Esophagus muscularis mucosa (tissue), 4 donors: ENCODE data around the gene SYNJ2. TPM values are rescaled to one million over a fixed set of nuclear protein-coding genes. Genes with fewer than 3 reads are reported as not detected.

Experiments used
- DNase-seq: peaks from one replicate; pipeline ENCODE4 v3.0.0-alpha.2; 2017; ENCODE audit errors: extremely low spot score
- H3K27ac ChIP-seq, 4 donors: fragments of 200-600 bp; sonication (generic); replicated peaks in 1 of 4; 1 replicate in 3 of 4; 2 replicates in 1 of 4; pipeline ENCODE4 v1.5.1; 2016 to 2019; ENCODE audit warnings: mild to moderate bottlenecking in 1 of 4
- H3K27me3 ChIP-seq, 4 donors: fragments of 200-600 bp; sonication (generic); one replicate each; pipeline versions ENCODE4 v1.5.1 to v1.6.0; 2016 to 2019
- H3K36me3 ChIP-seq, 4 donors: fragments of 200-600 bp; sonication (generic); one replicate each; pipeline ENCODE4 v1.5.1; 2016 to 2019
- H3K4me1 ChIP-seq, 4 donors: fragments of 200-600 bp; sonication (generic); one replicate each; pipeline ENCODE4 v1.5.1; 2016 to 2019
- H3K4me3 ChIP-seq, 4 donors: fragments of 200-600 bp; sonication (generic); 1 replicate in 2 of 4; 2 replicates in 2 of 4; pipeline ENCODE4 v1.5.1; 2016 to 2019; ENCODE audit warnings: mild to moderate bottlenecking in 4 of 4, moderate library complexity in 1 of 4
- H3K9me3 ChIP-seq, 4 donors: fragments of 200-600 bp; sonication (generic); 1 replicate in 3 of 4; 2 replicates in 1 of 4; pipeline ENCODE4 v1.5.1; 2016 to 2019
- CTCF ChIP-seq, 3 experiments: fragments of 200-600 bp in 2 of 3; fragments of 450-650 bp in 1 of 3; sonication (generic) in 2 of 3; IDR thresholded peaks; one replicate each; pipeline ENCODE4 v1.5.1; 2017 to 2019; ENCODE audit warnings: antibody characterized with exemption in 3 of 3, mild to moderate bottlenecking in 2 of 3, moderate library complexity in 1 of 3
- EP300 ChIP-seq: sonication (generic); formaldehyde crosslinking; IDR thresholded peaks from one replicate; pipeline ENCODE4 v1.6.1; 2017; ENCODE audit warnings: antibody characterized with exemption
- POLR2A ChIP-seq: fragments of 450-650 bp; IDR thresholded peaks from one replicate; pipeline ENCODE4 v1.6.1; 2017; ENCODE audit warnings: antibody characterized with exemption, moderate library complexity, mild to moderate bottlenecking, low read depth
- POLR2AphosphoS5 ChIP-seq, 2 donors: sonication (generic); formaldehyde crosslinking; IDR thresholded peaks; one replicate each; pipeline ENCODE4 v1.6.1; 2017; ENCODE audit warnings: antibody characterized with exemption in 2 of 2
- WGBS: methylation state at CpG from one replicate; pipeline ENCODE4 v1.1.5; 2018; 5-methylcytosine and 5-hydroxymethylcytosine counted together
- intact Hi-C: fragments of 100-400 bp; cut with DNase I; formaldehyde crosslinking; loops from one replicate; pipeline ENCODE4 v1.15.1; 2023
- total RNA-seq, 4 donors: library from RNA; depleted of rRNA; stranded (reverse); fragments of >200 nt; gene quantifications; one replicate each; pipeline versions ENCODE4 v1.1.0 to v1.2.1, GENCODE V29; 2016

The SYNJ2 gene
- total RNA-seq, 4 donors from 2014 or later, result 17.0 to 25.3 (median 25.1) TPM

- intact Hi-C loops, result no loop called here
- DNase-seq, result no peak
- H3K9me3 ChIP-seq, result no peaks in the 10 kb centered on the region
- TF ChIP-seq EP300, result no peak
- TF ChIP-seq CTCF (IDR thresholded peaks at IDR 0.05), result peak; percentile 31 to 47 (median 40)
- TF ChIP-seq POLR2A, result no peak
- TF ChIP-seq POLR2AphosphoS5 (IDR thresholded peaks at IDR 0.05), result peak; percentile 13 to 31
- WGBS, result 46% methylated on average over 17 of the region's 17 CpGs
- peaks cover 11 to 57% (median 52%) of the 10 kb centered on the region in 4 donors for H3K4me1 ChIP-seq
- H3K36me3 ChIP-seq, result no peaks in the 10 kb centered on the region
- H3K4me3 ChIP-seq, result peak overlapping the region; percentile 90 to 99 (median 94)
- H3K27ac ChIP-seq, result peak overlapping the region; percentile 89 to 93 (median 90)
- peaks cover 0 to 5% (median 0%) of the 10 kb centered on the region in 4 donors for H3K27me3 ChIP-seq
These were observed 1.1 kb downstream of the SYNJ2 start for GRCh38 chr6:157982563-157983405.

GRCh38 chr6:157983406-157984119 lies 1.9 kb downstream of the SYNJ2 start:
- Histone ChIP-seq H3K4me1 (peaks cover 11 to 65% (median 60%) of the 10 kb centered on the region in 4 donors), H3K27me3 (peaks cover 0 to 5% (median 0%) of the 10 kb centered on the region in 4 donors), H3K36me3 (no peaks in the 10 kb centered on the region), H3K9me3 (no peaks in the 10 kb centered on the region), H3K4me3 (peak overlapping the region; percentile 90 to 99 (median 94)), H3K27ac (peak overlapping the region; percentile 89 to 93 (median 90))
- WGBS, result 72% methylated on average over 9 of the region's 9 CpGs
- DNase-seq, result no peak
- intact Hi-C loops, result no loop called here
- no peak for TF ChIP-seq POLR2AphosphoS5 (IDR thresholded peaks at IDR 0.05)
- TF ChIP-seq EP300, result no peak
- no peak for TF ChIP-seq CTCF (IDR thresholded peaks at IDR 0.05)
- TF ChIP-seq POLR2A, result no peak

- Histone ChIP-seq H3K9me3 (no peaks in the 10 kb centered on the region), H3K4me1 (peaks cover 11 to 71% (median 65%) of the 10 kb centered on the region in 4 donors), H3K4me3 (no peak overlapping the region), H3K27ac (peak overlapping the region; percentile 89 to 93 (median 90)), H3K27me3 (peaks cover 0 to 5% (median 0%) of the 10 kb centered on the region in 4 donors), H3K36me3 (no peaks in the 10 kb centered on the region)
- intact Hi-C loops, result no loop called here
- TF ChIP-seq POLR2A (no peak), EP300 (no peak), CTCF (IDR thresholded peaks at IDR 0.05) (no peak), POLR2AphosphoS5 (IDR thresholded peaks at IDR 0.05) (no peak)
- DNase-seq, result no peak
- WGBS, result 94% methylated on average over 4 of the region's 4 CpGs
These were observed 2.5 kb downstream of the SYNJ2 start for GRCh38 chr6:157984128-157984527.

GRCh38 chr6:157984686-157985225 lies 3.1 kb downstream of the SYNJ2 start:
- Histone ChIP-seq H3K27ac (peak overlapping the region; percentile 69 to 93 (median 89)), H3K4me3 (no peak overlapping the region), H3K27me3 (peaks cover 0 to 5% (median 0%) of the 10 kb centered on the region in 4 donors), H3K4me1 (peaks cover 16 to 77% (median 71%) of the 10 kb centered on the region in 4 donors), H3K9me3 (no peaks in the 10 kb centered on the region), H3K36me3 (no peaks in the 10 kb centered on the region)
- intact Hi-C loops, result no loop called here
- 75% methylated on average over 14 of the region's 14 CpGs for WGBS
- TF ChIP-seq POLR2A (no peak), POLR2AphosphoS5 (IDR thresholded peaks at IDR 0.05) (no peak), CTCF (IDR thresholded peaks at IDR 0.05) (no peak), EP300 (no peak)
- DNase-seq, result no peak
